NCI-H2081 (cell line): ENCODE measurements around the gene RAB3D.
"Not testable (repeated sequence)": the region's sequence is repeated elsewhere in the genome, so short reads cannot be mapped to it uniquely, and the experiment has no call there.

Experiments used
- DNase-seq, 2 experiments: peaks; one replicate each; lab custom pipeline; 2025; lab: John Stamatoyannopoulos, UW

Gene RAB3D

DNA sequence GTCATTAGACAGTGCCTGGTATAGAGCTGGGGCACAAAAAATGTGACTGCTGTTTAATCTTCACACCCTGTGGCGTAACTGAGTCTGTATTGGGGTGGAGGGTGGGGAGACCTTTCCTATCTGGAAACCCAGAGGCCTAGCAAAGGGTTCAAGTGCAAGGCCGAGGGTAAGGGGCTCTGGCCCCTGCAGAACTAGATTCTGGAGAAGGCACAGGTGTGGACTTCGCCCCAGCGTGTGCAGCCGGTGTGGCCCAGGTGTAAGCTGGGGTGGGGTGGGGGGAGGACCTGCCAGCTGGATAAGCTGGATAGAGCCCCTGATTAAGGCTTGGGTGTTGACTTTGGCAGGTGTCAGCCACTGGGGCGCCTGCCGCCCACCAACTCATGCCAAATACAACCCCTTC lies 1.3 kb downstream of the RAB3D start:
- DNase-seq = peak in 1 of 2 experiments; percentile 4

DNA sequence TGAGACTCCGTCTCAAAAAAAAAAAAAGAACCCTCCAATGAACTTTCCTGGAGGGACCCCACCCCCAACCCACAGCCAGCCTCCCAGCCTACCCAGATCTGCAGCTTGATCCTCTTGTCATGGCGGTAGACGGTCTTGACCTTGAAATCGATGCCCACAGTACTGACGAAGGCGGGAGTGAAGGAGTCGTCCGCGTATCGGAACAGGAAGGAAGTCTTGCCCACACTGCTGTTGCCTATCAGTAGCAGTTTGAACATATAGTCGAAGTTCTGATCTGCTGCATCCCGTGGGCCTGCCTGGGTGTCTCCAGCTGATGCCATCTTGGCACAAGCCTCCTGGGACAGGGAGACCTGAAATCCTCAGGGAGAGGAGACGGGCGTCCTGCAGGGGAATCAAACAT lies 2.4 kb downstream of the RAB3D start:
- DNase-seq = no peak

DNA sequence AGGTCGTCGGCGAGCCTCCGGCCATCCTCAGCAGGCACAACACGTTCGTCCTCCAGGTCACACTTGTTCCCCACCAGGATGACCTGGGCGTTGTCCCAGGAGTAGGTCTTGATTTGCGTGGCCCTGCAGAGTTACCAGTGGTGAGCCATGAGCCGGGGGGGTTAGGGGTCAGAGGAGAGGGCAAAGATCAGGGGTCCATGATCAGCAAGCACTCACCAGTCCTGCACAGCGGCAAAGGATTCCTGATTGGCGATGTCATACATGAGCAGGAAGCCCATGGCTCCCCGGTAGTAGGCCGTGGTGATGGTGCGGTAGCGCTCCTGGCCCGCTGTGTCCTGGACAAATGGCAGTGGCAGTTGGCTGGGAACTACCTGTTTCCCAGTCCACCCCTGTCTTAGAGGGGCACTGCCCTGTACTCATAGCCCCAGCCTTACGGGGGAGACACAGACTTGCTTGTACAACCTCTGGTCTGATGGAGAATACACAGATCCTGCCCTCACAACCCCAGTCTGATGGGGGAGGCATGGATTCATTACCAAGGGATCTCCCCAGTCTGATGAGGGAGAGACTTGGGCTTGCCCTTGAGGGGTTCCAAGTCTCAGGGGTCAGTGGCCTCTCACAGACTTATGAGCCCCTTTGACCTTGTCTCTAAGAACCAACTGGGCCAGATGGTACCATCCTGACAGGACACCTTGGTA lies 3.9 kb downstream of the RAB3D start:
- DNase-seq = no peak

DNA sequence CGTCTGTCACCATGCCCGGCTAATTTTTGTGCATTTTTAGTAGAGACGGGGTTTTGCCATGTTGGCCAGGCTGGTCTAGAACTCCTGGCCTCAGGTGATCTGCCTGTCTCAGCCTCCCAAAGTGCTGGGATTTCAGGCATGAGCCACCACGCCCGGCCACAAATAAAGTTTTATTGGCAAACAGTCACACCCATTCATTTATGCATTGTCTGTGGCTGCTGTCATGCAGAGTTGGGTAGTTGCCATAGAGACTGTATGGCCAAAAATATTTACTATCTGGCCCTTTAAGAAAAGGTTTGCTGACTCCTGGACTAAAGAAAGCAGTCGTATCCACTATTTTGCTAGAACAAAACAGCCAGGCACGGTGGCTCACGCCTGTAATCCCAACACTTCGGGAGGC lies 5.6 kb downstream of the RAB3D start:
- DNase-seq = peak in 1 of 2 experiments; percentile 12

DNA sequence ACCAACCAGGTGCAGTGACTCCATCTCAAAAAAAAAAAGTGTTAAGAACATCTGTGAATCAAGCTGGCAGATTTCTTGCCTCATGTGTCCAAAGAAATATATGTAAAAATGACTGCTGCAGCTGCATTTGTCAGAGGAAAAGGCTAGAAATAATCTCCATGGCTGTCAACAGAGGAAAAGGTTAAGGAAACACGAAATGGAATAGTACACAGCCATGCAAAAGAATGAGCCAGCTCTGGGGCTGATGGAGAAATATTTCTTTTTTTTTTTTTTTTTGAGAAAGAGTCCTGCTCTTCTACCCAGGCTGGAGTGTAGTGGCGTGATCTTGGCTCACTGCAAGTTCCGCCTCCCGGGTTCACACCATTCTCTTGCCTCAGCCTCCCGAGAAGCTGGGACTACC lies 6.6 kb downstream of the RAB3D start:
- DNase-seq = no peak

DNA sequence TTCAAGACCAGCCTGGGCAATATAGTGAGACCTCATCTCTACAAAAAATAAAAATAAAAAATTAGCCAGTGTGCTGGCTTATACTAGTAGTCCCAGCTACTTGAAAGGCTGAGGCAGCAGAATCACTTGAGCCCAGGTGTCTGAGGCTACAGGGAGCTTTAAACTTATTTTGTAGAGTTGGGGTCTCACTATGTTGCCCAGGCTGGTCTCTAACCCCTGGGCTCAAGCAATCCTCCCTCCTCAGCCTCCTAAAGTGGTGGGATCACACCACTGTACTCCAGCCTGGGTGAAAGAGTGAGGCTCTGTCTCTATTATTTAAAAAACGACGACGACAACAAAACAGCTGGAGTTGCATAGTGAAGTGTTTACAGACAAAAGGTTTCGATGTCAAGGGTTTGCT lies 8.0 kb downstream of the RAB3D start:
- DNase-seq = no peak

DNA sequence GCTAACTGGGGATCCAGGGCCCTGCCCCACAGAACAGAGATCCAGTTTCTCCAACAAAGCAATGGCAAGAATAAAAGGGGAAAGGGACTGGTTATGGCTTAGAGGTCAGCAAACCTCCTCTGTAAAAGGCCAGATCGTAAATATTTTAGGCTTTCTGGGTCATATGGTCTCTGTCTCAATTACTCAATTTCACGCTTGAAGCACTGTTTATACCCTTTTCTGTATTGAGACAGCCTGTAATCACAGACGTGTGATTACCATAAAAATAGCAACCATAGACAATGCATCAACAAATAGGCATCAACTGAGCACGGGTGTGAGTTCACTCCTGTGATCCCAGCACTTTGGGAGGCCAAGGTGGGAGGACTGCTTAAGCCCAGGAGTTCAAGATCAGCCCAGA lies 9.3 kb downstream of the RAB3D start:
- no peak for DNase-seq

DNA sequence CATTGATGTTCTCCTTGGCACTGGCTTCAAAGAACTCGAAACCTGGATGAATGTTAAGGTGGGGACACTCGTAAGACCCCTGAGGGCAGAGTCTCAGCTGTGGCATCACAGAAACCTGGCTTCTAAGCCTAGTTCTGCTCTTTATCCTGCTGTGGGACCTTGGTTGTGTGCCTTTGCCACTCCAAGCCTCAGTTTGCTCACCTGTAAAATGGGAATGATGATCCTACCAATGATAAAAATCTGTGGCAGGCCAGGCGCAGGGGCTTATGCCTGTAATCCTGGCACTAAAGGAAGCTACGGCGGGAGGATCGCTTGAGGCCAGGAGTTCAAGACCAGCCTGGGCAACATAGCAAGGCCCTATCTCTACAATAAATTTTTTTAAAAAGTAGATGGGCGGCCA lies 13.9 kb downstream of the RAB3D start:
- DNase-seq = no peak

DNA sequence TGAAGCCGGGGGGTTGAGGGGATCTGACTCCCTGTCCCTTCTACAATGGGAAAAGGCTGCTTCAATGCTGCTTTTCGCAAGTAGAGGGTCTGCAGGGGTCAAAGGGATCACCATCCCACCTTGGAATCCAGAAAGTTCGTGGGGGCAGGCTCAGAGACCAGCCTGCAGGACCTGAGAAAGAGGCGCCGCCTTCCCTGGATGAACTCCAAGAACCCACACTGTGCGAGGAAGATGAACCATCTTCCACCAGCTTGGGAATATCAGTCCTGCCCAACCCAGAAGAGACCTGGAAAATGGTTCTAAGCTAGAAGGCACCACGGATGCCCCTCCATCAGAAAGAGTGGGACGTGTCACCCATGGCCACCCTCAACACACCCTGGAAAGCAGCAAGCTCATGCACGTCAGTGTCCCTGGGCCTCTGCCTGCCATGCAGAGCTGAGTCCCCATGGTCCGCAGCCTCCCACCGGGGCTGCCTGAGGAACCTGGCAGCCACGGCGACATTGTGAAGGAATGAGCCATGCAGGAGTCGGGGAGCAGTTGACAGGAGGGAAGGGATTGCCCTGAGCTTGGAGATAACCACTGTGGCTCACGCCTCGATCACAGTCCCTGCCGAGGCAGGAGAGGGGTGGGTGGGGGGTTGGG lies 14.6 kb downstream of the RAB3D start:
- DNase-seq = no peak

DNA sequence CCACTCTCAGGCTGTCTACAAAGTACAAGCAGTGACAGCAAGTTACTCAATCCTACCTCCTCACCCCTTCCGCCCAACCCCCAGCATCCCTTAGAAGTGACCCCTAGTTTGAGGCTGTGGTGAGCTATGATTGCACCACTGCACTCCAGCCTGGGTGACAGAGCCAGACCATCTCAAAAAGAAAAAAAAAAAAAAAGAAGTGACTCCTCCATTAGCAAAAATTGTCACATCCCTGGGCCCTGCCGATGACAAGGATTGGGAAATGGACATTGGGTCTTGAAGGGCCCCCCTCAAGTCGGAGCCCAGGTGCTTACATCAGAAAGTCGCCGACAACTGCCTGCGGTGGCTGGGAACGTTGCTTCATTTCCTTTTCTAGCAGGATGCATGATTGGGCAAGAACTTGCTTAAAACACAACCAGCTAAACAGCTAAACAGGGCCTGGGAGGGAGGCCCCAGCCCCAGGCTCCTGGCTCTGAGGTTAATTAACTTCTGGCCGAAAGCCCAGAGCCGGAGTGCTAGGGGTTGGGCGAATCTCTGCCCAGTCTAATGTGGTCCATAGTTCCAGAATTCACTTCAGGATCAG lies 15.3 kb downstream of the RAB3D start:
- peak; percentile 47 to 85 for DNase-seq

DNA sequence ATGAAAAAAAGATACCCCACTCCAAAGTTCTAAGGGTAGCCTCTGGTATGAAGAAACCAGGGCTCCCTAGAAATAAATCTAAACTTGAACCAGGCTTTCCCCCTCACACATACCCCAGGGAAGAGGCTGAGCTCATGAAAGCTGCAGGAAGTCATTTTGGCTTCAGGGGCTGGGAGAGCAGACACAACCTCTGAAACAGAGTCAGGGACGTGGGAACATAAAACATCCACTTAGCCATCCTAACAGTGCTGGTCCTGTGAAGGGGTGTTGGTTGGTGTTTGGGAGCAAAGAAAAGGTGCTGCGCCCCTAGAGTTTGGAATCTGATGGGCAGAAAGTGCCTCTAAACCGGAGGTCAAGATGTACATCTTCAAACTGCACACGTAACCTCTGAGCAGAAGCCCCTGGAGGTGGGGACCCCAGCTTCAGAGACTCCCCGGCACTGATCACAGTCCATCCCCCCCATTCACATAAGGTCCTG lies 15.8 kb downstream of the RAB3D start:
- no peak for DNase-seq

DNA sequence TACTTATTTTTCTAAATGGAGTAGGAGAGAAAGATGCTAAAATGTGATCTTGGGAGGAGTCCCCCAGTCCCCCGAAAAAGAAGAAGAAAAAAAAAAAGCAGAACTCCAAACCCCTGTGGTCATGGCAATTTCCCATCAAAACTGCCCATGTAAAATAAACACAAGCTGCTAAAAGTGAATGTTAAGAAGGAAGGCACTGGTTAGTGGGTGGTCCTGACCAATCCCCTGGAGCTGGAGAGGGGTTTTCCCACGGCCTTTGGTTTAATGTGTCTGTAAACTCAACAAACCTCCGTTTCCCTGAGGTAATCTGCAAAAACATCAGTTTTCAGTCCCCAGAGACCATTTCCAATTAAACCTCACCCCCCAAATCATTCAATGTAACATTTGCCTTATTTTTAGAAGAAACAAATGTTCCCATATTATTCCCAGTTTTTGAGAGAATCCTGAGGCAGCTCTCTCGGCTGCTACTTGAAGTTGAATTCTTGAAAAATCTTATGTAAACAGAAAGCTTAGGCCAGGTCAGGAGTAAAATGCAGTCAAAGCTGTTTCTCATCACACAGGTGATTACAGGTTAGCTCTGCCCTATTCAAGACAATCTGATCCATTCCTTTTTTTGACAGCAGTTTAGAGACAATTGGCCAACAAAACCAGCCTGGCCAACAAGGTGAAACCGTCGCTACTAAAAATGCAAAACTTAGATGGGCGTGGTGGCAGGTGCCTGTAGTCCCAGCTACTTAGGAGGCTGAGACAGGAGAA lies 17.0 kb downstream of the RAB3D start:
- DNase-seq = no peak

DNA sequence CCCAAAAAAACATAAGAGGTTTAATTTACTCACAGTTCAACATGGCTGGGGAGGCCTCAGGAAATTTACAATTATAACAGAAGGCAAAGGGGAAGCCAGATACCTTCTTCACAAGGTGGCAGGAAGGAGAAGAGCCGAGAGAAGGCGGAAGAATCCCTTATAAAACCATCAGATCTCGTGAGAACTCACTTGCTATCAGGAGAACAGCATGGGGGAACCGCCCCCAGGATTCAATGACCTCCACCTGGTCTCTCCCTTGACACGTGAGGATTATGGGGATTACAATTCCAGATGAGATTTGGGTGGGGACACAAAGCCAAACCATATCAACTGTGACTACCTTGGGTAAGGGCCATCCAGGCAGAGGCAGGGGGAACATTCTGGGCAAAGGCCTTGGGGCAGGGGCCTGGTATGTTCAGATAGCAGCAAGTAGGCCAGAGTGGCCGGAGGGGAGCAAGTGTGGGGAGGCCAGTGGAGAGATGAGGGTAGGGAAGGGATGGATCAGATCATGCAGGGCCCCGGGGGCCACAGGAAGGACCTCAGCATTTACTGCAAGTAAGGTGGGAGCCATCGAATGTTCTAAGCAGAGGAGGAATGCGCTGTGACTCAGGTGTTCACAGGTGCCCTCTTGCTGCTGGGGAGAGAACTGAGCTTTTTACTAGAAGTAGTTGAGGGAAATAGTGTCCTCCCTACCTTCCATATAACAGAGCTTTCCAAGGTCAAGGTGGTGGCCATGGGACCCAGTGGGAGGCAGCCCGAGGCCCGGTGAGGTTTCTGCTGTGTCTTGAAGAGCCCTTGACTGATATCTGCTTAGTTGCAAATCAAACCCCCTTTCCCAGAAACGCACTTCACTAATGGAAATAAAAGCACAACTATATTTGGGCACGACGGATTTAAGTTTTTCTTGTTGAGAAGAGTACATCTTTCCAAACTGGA lies 18.0 kb downstream of the RAB3D start:
- DNase-seq = no peak

DNA sequence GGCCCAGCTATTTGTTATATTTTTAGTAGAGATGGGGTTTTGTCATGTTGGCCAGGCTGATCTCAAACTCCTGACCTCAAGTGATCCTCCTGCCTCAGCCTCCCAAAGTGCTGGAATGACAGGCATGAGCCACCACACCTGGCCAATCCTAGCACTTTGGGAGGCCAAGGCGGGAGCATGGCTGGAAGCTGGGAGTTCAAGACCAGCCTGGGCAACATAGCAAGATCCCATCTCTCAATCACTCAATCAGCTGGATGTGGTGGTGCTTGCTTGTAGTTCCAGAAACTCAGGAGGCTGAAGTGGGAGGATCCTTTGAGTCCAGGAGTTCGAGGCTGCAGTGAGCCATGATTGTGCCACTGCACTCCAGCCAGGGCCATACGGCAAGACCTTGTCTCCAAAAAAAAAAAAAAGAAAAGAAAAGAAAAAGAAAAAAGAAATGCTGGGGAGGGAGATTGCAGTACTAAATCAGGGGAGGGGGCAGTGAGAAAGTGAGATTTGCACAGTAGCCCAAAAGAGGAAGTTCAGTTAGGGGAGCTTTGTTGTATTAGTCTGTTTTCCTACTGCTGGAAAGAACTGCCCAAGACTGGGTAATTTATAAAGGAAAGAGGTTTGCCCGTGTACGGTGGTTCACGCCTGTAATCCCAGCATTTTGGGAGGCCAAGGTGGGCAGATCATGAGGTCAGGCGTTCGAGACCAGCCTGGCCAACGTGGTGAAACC lies 19.0 kb downstream of the RAB3D start:
- DNase-seq = not testable (repeated sequence)

DNA sequence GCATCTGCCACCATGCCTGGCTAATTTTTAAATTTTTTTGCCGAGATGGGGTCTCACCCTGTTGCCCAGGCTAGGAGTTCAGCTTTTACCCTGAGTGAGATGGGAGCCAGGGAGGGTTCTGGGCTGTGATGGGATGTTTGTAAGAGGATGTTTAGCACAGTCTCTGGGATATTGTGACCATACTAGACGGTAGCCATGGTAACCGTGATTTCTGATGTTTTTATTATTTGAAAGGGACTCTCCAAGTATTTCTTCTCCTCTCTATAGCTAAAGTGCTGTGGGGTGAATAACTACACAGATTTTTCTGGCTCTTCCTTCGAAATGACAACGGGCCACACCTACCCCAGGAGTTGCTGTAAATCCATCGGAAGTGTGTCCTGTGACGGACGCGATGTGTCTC lies 33.1 kb downstream of the RAB3D start:
- DNase-seq = no peak

DNA sequence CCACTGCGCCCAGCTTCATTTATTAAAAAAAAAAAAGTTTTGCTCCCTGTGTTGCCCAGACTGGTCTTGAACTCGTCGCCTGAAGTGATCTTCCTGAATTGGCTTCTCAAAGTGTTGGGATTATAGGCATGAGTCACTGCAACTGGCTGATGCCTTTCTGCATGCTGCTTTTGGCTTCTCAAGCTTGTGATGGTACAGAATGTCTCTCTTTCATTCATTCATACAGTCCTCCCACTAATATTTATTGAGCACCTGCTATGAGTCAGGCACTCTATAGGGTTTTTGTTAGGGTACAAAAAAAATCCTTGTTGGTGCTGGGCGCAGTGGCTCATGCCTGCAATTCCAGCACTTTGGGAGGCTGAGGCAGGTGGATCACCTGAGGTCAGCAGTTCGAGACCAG lies 34.5 kb downstream of the RAB3D start:
- no peak for DNase-seq

DNA sequence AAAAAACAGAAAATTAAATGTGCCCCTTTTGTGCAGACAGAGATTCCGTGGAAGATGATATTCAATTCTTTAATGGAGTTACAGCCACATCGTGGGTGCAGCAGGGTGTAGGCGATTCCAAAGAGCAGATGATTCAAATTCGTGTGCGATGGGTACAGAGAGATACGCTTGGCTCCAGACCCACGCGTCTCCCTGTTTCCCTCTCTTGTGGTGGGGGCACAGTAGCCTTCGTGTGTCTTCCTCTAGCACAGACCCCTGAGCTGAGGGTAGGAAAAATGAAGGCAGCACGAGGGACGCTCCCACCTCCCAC lies 38.7 kb downstream of the RAB3D start:
- DNase-seq = no peak

DNA sequence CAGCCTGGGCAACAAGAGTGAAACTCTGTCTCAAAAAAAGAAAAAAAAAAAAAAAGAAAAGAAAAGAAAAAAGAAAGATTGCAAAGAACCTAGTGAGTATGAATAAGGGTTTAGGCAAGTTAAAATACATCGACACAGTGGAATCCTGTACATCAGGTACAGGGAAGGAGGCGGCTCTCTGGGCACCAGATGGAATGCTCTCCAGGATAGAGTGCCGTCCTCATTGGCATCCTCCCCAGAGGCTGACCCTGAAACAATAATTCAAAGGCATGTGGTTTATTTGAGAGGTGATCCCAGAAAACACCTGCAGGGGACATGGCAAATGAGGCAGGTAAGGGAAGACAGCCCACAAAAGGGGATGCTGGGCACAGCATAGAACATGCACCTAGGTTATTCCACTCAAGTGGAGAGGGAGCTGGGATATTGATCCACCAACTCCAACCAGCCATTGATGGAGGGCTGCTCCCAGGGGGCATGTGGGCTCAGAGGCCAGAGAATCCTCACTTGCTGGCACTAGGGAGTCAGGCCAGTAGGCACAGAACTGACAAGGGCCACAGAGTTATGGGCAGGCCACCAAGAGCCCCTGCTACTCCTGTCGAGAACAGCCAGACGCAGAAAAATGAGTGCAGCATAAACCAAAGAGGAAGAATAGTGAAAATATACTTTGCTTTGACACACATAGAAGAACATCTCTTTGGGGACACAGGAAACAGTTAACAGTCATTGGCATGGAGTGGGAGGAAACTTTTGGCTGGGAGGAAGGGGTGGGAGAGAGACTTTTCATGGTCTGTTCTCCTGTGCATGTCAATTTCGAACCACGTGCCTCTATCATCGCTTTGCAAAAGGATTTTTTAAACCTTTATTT lies 39.3 kb downstream of the RAB3D start:
- no peak for DNase-seq

DNA sequence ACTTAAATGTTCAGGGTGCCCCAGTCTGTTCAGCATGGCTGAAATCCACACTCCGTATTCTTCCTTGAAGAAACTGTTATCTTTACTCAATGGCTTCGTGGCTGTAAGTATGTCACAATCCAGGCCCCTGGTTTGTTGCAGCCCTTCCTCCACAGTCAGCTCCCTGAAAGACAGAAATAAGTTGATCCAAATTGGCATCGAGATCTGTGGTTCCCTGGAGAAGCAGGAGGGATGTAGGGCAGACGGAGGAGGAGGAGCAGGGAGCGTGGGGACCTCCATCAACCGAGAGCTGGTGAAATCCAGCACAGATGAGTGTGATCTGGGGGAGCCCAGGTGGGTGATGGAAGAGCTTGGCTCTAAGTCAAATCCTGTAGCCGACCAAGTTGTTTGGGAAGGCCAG lies 43.2 kb downstream of the RAB3D start:
- DNase-seq = no peak

DNA sequence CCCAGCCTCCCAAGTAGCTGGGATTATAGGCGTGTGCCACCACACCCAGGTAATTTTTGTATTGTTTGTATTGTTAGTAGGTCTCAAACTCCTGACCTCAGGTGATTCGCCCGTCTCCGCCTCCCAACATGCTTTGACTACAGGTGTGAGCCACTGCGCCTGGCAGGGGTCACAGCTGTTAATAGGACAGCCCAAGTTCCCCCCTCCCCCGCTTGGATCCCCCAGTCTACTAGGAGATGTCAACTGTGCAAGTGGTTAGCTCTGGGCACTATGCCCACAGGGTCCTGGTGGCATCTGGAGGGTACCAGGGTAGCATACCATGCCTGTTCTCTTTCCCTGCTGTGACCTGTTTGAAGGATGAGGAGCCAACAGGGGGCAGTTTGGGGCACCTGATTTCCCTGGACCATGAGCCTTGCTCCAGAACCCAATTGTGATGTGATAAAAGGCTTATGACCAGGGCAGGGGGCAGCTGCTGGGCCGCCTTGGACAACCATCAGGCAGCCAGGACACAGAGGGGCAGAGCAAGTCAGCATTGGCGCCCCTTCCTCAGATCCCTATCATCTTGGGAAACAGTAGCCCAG lies 43.7 kb downstream of the RAB3D start, which contains the start of gene TSPAN16:
TSS of gene TSPAN16 (plus strand) at position 496 of the 581 bp plus-strand sequence. CDS start 138 bp downstream, outside the sequence.
- DNase-seq = no peak
